ENCODE measurements around the gene CD69. TPM values are rescaled to one million over a fixed set of nuclear protein-coding genes. Genes with fewer than 3 reads are reported as not detected.

Gene CD69
- 545 TPM for total RNA-seq

- DNase-seq (ENCODE audit: low read depth in 2 of 3, low spot score in 2 of 3), result peak; percentile 81 to 94 (median 82)
Measured at GRCh38 chr12:9760699-9761418, at the start of gene CD69. CD69 (minus strand) TSS chr12:9760901; CDS start chr12:9760820, 81 bp downstream.

DNA sequence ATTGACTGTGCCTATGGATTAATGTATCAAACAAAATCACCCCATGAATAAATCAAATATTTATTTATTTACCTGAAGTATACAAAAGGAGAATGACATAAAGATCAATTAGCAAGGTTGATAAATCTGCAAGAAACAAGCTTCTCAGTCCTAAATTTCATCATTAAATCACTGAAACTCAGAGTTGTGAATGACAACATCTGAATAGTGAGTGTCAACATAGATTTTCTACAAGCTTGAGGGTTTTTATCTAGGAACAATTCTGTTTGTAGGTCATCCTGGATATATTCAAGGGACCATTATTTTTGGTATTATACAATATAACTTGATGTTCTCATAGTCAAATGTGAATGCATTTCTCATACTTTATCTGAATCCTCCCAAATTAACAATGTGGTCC, 49.2 kb upstream of the CD69 start:
- DNase-seq (ENCODE audit: low read depth in 2 of 3, low spot score in 2 of 3), result no peak

GRCh38 chr12:9809338-9809737, 48.6 kb upstream of the CD69 start:
- DNase-seq (ENCODE audit: low read depth in 2 of 3, low spot score in 2 of 3), result no peak

DNA sequence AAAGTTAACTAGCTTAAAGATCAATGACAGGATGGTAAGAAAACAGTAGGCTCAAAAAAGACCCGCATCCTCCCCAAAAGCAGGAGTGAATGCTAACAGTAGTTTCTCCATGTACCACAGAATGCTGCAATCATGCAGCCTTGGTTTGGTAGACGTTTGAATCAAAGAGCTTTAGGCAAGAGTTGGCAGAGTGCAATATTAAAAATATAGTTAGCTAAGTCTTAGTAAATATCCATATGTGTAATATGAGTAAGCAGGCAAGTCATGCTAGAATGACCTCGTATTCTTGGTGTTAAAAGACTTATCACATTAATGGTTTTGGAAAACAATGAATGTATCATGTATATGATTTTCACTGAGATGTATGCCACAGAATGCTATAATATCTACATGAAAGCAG, 47.8 kb upstream of the CD69 start:
- no peak for DNase-seq (ENCODE audit: low read depth in 2 of 3, low spot score in 2 of 3)

- no peak for DNase-seq (ENCODE audit: low read depth in 2 of 3, low spot score in 2 of 3)
Measured at GRCh38 chr12:9806714-9807113, 46.0 kb upstream of the CD69 start.

GRCh38 chr12:9805883-9806282, 45.2 kb upstream of the CD69 start:
- no peak for DNase-seq (ENCODE audit: low read depth in 2 of 3, low spot score in 2 of 3)

DNA sequence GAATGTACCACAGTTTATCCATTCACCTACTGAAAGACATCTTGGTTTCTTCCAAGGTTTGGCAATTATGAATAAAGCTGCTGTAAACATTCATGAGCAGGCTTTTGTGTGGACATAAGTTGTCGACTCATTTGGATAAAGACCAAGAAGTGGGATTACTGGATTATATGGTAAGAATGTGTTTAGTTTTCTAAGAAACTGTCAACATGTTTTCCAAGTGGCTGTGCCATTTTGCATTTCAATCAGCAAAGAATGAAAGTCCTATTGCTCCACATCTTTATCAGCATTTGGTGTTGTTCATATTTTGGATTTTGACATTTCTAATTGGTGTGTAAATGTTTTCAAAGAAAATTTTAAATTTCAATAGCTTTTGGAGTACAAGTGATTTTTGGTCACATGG, 39.3 kb upstream of the CD69 start:
- DNase-seq (ENCODE audit: low read depth in 2 of 3, low spot score in 2 of 3), result no peak

DNA sequence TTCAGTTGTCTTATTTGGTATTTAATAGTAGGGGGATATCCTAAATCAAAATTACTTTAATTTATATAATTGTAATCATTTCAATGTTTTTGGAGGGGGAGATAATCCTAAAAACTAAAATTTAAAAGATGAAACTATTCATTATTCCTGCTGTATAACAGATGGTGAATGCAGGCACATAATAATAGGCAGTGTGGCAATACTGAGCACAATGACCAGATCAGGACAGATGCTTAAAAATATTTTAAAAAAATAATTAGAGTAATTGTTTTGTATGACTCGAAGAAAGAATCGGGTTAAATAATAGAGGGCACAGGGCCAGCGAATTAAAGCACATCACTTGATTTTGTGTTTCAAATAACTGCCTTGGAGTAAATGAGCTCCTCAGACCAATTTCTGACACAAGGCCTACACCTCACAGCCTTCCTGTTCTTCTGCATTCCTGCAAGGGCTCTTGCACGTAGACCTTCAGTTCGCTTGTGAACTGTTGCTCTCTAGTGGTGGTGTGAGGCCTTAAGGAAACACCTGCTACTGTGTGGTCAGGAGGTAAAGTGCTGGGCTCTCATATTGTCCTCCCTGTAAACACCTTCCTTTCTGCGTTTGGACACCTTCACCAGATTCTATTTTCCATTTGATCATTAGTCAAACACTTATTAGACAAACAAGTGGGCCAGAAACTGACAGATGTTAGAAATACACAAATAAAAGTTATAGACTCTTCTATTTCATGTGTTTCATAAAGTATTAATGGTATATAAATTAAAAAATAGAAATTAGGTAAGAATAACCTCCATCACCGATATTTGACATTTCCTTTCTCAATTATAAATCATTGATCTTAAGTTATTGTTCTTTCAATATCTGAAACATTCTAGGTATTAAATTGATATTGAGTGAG, 37.3 kb upstream of the CD69 start:
- peak; percentile 30 to 89 (median 83) for DNase-seq (ENCODE audit: low read depth in 2 of 3, low spot score in 2 of 3)

GRCh38 chr12:9796971-9797370, 36.3 kb upstream of the CD69 start:
- no peak for DNase-seq (ENCODE audit: low read depth in 2 of 3, low spot score in 2 of 3)

DNA sequence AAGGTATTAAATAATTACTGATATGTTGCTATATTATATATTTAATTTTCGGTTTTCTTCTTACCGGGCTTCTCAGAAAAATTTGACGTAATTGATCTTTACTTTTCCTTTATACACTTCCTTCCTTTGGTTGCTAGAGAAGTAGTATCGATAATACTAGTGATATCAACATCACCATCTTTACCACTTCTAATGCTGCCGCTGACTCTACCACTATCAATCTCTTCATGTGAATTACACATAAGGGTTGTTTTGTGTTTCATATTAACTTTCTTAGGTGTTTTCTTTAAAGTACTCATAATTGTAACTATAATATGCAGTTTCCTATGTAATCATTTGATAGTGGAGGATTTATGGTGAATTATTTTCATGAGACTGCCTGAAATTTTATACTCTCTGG, 35.6 kb upstream of the CD69 start:
- DNase-seq (ENCODE audit: low read depth in 2 of 3, low spot score in 2 of 3), result no peak

DNA sequence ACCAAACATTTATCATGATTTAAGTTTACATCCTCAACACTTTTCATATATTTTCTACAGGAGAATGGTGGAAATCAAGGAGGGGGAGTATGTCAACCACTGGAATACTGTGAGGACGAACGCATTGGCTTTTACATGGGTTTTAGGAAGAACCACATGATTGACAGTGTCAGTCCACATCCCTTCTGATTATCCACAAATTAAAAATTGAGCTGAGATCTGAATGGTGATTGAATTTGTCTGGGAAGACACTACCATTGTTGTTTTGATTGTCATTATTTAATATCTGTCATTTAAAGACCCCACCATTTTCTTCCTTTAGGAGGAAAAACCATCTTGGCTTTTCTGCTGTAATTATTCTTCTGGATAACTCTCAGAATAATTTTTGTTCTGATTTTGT, 35.2 kb upstream of the CD69 start:
- no peak for DNase-seq (ENCODE audit: low read depth in 2 of 3, low spot score in 2 of 3)

DNA sequence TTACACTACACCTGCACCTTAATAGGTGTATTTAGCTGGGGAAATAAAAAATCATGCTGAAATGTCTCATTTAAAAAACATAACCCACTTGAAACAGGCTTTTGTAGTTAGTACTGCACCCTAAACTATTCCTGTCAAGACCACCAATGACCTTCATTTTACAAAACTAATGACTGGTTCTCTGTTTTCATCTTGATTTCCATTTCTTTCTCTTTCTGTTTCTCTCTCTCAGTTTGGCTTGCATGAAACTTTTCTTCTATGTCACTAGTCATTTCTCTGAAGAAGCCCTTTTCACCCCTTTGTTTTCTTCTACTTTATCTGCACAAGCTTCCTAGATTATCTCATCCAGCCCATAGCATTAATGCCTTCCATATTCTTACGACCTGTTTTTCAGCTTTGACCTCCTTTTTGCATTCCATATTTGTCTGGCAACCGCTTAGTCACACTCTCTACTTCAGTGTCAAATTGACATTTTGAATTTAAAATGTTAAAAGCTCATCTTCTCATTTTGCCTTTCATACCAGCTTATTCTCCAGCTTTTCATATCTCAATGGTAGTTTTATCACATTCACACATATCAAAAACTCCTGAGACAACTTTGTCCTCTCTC, 33.9 kb upstream of the CD69 start:
- DNase-seq (ENCODE audit: low read depth in 2 of 3, low spot score in 2 of 3), result no peak

DNA sequence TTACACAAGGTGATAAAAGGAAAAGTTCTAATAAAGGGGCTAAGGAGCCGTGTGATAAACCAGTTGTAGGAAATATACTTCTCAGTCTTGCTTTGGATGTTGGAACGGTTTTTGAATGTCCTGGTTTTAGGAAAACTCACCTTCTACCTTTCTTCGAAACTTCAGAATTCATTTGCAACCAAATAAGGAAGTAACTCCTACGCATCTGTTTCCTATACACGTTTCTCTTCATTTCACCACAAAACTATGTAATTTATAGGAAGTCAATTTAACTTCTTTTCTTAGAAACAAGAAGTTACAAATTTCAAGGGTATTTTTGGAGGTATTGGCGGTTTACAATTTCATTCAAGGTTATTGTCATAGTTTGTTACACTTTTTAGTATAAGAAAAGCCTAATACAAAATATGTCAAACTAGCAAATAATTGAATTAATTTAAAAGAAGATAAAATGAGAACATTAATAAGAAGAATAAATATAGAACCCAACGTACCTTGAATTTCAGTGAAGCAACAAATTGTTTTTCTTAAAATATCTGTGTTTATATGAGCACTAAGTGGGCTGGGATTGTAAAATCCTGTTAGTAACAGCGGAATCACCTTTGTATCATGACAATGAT, 33.2 kb upstream of the CD69 start:
- peak in 2 of 3 donors; percentile 53 to 83 for DNase-seq (ENCODE audit: low read depth in 2 of 3, low spot score in 2 of 3)

DNA sequence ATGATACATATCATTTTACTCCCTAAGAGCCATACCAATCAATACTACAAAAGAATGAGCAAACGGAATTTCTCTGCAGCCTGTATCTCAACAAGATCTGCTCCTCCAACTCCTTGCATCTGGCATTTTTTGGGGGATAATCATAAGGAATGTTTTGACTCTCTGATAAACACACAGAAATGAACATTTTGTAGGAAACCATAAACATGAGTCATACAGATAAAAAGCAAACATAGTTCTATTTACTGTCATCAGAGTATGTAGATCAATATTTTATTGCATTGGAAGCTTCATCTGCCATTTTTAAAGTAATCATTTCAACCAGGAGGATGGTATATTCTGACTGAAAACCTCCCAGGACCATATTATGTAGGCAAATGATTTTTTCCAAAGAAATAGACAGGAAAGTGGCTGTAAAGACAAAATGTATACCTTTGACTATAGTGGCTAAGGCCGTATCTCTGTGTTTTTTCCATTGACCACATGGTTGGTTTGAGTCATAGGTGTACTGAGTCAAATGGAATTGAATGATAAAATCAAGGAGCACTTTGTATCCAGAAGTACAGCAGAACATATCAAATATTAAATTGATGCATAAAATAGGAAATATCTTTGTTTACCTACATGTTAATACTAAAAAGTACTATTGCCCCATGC, 32.4 kb upstream of the CD69 start:
- no peak for DNase-seq (ENCODE audit: low read depth in 2 of 3, low spot score in 2 of 3)

DNA sequence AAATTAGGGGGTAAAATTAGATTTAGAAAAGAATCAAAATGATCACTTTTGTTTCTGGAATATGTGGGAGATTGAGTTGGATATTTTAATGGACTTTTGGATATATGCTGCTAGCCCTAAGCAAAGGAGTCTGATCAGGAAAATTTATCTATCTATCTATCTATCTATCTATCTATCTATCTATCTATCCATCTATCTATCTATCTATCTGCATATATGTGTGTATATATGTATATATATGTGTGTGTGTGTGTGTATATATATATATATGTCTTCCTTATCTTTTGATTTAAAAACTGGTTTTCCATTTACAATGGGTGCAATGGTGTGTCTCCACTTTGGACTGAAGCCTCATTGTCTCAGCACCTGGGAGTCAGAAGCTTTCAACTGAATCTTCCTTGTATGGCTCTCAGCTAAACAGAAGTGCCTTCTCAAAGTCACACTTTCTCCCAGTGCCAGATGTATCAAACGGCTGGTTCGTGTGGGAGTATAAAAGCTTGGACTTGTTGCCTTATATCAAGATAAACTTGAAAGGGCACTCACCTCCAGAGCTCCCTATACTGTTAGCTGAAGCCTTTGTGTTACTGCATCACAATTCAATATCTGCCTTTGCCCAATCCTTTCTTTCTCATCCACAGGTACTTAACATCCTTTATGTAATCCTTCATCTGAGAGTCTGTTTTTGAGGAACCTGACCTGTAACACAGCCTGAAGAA, 31.6 kb upstream of the CD69 start:
- DNase-seq (ENCODE audit: low read depth in 2 of 3, low spot score in 2 of 3), result no peak

- DNase-seq (ENCODE audit: low read depth in 2 of 3, low spot score in 2 of 3), result no peak
Measured at GRCh38 chr12:9786726-9787717, 26.3 kb upstream of the CD69 start.

- no peak for DNase-seq (ENCODE audit: low read depth in 2 of 3, low spot score in 2 of 3)
Measured at GRCh38 chr12:9784816-9785215, 24.1 kb upstream of the CD69 start.

GRCh38 chr12:9784326-9784725, 23.6 kb upstream of the CD69 start:
- no peak for DNase-seq (ENCODE audit: low read depth in 2 of 3, low spot score in 2 of 3)
